GM12891 (cell line): ENCODE data around the gene MFSD6.

Source experiments
- PAX5 ChIP-seq: IDR thresholded peaks from 2 replicates; pipeline ENCODE4 v1.6.1; 2011; ENCODE audit warnings: low read length, moderate library complexity, mild to moderate bottlenecking; ENCODE audit not compliant: insufficient read depth, severe bottlenecking
- POLR2A ChIP-seq: IDR thresholded peaks from 2 replicates; pipeline ENCODE4 v1.6.1; 2011; ENCODE audit warnings: low read depth, low read length, control low read depth
- POLR2AphosphoS5 ChIP-seq: IDR thresholded peaks from 2 replicates; pipeline ENCODE4 v1.6.1; 2011; ENCODE audit warnings: low read depth, low read length, control low read depth
- SPI1 ChIP-seq: IDR thresholded peaks from 2 replicates; pipeline ENCODE4 v1.6.1; 2011; ENCODE audit warnings: low read depth, low read length, control low read depth
- TAF1 ChIP-seq: IDR thresholded peaks from 2 replicates; pipeline ENCODE4 v1.6.1; 2011; ENCODE audit warnings: low read depth, low read length, control low read depth

DNA sequence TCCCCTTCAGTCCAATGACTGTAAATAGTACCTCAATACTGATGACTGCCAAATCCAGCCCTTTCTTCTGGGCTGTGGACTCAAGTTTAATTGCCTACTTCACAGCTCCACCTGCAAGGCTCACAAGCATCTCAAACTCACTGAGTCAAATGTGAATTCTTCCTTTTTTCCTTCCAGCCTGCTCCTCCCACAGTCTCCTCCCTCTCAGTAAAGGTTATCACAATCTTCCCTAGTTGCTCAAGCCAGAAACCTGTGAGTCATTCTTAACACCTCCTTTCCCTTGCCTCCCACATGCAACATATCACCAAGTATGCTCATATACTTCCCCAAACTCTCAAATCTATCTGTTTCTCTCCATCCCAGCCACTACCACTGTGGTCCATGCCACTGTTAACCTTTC, 3.7 kb upstream of the MFSD6 start:
- TF ChIP-seq POLR2A (no peak), POLR2AphosphoS5 (no peak), TAF1 (no peak), SPI1 (no peak), PAX5 (no peak)
